HepG2 (cell line): Measurements from ENCODE around the gene PDZRN4. TPM values are rescaled to one million over a fixed set of nuclear protein-coding genes. Genes with fewer than 3 reads are reported as not detected.
A peak's percentile ranks its signal among the peaks of the same experiment; 100 is the strongest.

Source experiments
- ATAC-seq: fragments of 200-7000 bp; cut with Tn5 transposase; 3 replicates; pipeline ENCODE4 v1.9.1; 2020; ENCODE audit warnings: mild to moderate bottlenecking, moderate library complexity
- BruUV-seq: library from RNA; stranded (reverse); fragments of 400-500 nt; replicated peaks from 2 replicates; lab custom pipeline; 2021; lab: Mats Ljungman, UMichigan
- CTCF ChIA-PET: fragments of 300-600 bp; formaldehyde crosslinking; extraction: SDS; loops from one replicate; lab custom pipeline; 2021; ENCODE audit warnings: low total read pairs, inconsistent platforms, low intra/inter-chr PET ratio; lab: Yijun Ruan, JAX
- POLR2A ChIA-PET: fragments of 350-600 bp; sonication (Branson Sonifier 250); formaldehyde crosslinking; loops from one replicate; lab custom pipeline; 2020; ENCODE audit warnings: antibody characterized with exemption, inconsistent platforms; lab: Yijun Ruan, JAX
- DNase-seq: peaks from one replicate; pipeline ENCODE4 v3.0.0-alpha.2; 2015; ENCODE audit warnings: low spot score
- FAIRE-seq: peaks from 3 replicates; lab custom pipeline; 2011; peaks lifted over from hg19 to GRCh38; lab: Jason Lieb, UNC
- H2AFZ ChIP-seq: one replicate; pipeline ENCODE4 v1.6.1; 2011; ENCODE audit warnings: low read length, inconsistent platforms
- H3K27ac ChIP-seq: fragments of 300-600 bp; 3 replicates; pipeline ENCODE4 v1.8.0; 2011; ENCODE audit warnings: mixed run types, mild to moderate bottlenecking, mixed read lengths, low read length, inconsistent platforms; ENCODE audit not compliant: insufficient read depth; ENCODE audit errors: extremely low read length
- H3K27me3 ChIP-seq, 2 experiments: fragments of 200-600 bp in 1 of 2; 2 replicates in 1 of 2; 3 replicates in 1 of 2; pipeline versions ENCODE4 v1.6.0 to v1.8.0; 2011; ENCODE audit warnings: low read length in 2 of 2, mild to moderate bottlenecking in 2 of 2, moderate library complexity in 2 of 2, inconsistent platforms in 1 of 2; ENCODE audit not compliant: insufficient read depth in 2 of 2, control insufficient read depth in 1 of 2
- H3K36me3 ChIP-seq, 2 experiments: fragments of 200-600 bp in 1 of 2; replicated peaks in 1 of 2; 2 replicates in 1 of 2; 3 replicates in 1 of 2; pipeline versions ENCODE4 v1.5.1 to v1.8.0; 2011; ENCODE audit warnings: low read length in 2 of 2, inconsistent platforms in 1 of 2; ENCODE audit not compliant: insufficient read depth in 2 of 2, control insufficient read depth in 1 of 2
- H3K4me1 ChIP-seq: 2 replicates; pipeline ENCODE4 v1.5.1; 2012; ENCODE audit warnings: low read length, inconsistent platforms; ENCODE audit not compliant: insufficient read depth
- H3K4me2 ChIP-seq: 2 replicates; pipeline ENCODE4 v1.6.0; 2011; ENCODE audit warnings: low read depth, low read length, inconsistent platforms
- H3K4me3 ChIP-seq, 3 experiments: fragments of 200-600 bp in 1 of 3; sonication (generic), shearing (Covaris generic) in 1 of 3; replicated peaks in 1 of 3; 2 replicates each; pipeline ENCODE4 v1.5.1; 2011 to 2016; ENCODE audit warnings: low read length in 3 of 3, inconsistent platforms in 2 of 3, low read depth in 2 of 3, mild to moderate bottlenecking in 2 of 3, control low read depth in 1 of 3, mixed read lengths in 1 of 3; ENCODE audit not compliant: insufficient read depth in 1 of 3
- H3K79me2 ChIP-seq: one replicate; pipeline ENCODE4 v1.6.1; 2011; ENCODE audit warnings: low read length, inconsistent platforms; ENCODE audit not compliant: insufficient read depth
- H3K9ac ChIP-seq: 2 replicates; pipeline ENCODE4 v1.6.0; 2011; ENCODE audit warnings: mild to moderate bottlenecking, low read depth, low read length, inconsistent platforms; ENCODE audit not compliant: insufficient read depth
- H3K9me3 ChIP-seq: 2 replicates; pipeline ENCODE4 v1.5.1; 2012; ENCODE audit warnings: mild to moderate bottlenecking, low read length
- H4K20me1 ChIP-seq: 2 replicates; pipeline ENCODE4 v1.6.0; 2011; ENCODE audit warnings: inconsistent platforms, mild to moderate bottlenecking, low read length, moderate library complexity; ENCODE audit not compliant: insufficient read depth
- CTCF ChIP-seq: sonication (generic); formaldehyde crosslinking; IDR thresholded peaks from 2 replicates; pipeline ENCODE4 v1.5.0; 2020; ENCODE audit warnings: mild to moderate bottlenecking, missing genetic modification reagents, moderate library complexity
- MTA3 ChIP-seq: sonication (generic); formaldehyde crosslinking; IDR thresholded peaks from 2 replicates; pipeline ENCODE4 v1.4.0; 2020; ENCODE audit warnings: missing genetic modification reagents
- MTF1 ChIP-seq: sonication (generic); formaldehyde crosslinking; IDR thresholded peaks from 2 replicates; pipeline ENCODE4 v1.5.0; 2020; ENCODE audit warnings: missing genetic modification reagents
- MXD4 ChIP-seq: IDR thresholded peaks from 2 replicates; pipeline ENCODE4 v1.6.1; 2016; ENCODE audit warnings: mild to moderate bottlenecking, missing biosample characterization, missing genetic modification reagents
- PRMT3 ChIP-seq: sonication (generic); formaldehyde crosslinking; IDR thresholded peaks from 2 replicates; pipeline ENCODE4 v1.8.1; 2022; ENCODE audit warnings: low read depth, mild to moderate bottlenecking, moderate library complexity, missing genetic modification reagents, borderline replicate concordance
- ZNF574 ChIP-seq: sonication (generic); formaldehyde crosslinking; IDR thresholded peaks from 2 replicates; pipeline ENCODE4 v1.4.0; 2020; ENCODE audit warnings: missing genetic modification reagents
- WGBS: methylation state at CpG from one replicate; pipeline ENCODE4 v1.1.6; 2017; ENCODE audit warnings: low lambda C conversion rate; 5-methylcytosine and 5-hydroxymethylcytosine counted together
- in situ Hi-C: cut with HindIII; loops from 2 replicates; pipeline ENCODE4 v1.10.0; 2017; ENCODE audit warnings: low pct_unique_long_range_greater_than_20kb; ENCODE audit not compliant: extremely low pct_ligation_motif_present
- intact Hi-C: fragments of 100-400 bp; cut with micrococcal nuclease; formaldehyde crosslinking; loops from one replicate; pipeline ENCODE4 v1.10.0; 2022; ENCODE audit not compliant: unreplicated experiment
- polyA plus RNA-seq, 8 experiments: library from polyadenylated mRNA; depleted of rRNA in 3 of 8; stranded (reverse) in 7 of 8; unstranded in 1 of 8; fragments of >200 nt; fragmentation: Illumina TruSeq in 4 of 8; extraction: Trizol in 4 of 8; gene quantifications; 2 replicates each; pipeline versions ENCODE4 v1.2.1 to v1.2.3, GENCODE V29; 2011 to 2016; ENCODE audit warnings: low read depth in 4 of 8, missing spikeins in 1 of 8, mixed read lengths in 1 of 8; ENCODE audit not compliant: insufficient read depth in 1 of 8
- total RNA-seq, 5 experiments: library from RNA; depleted of rRNA; stranded (reverse); fragments of >200 nt; fragmentation: Illumina TruSeq; extraction: Trizol; gene quantifications; 2 replicates each; pipeline ENCODE4 v1.2.3, GENCODE V29; 2016; ENCODE audit warnings: low read depth in 1 of 5

Gene PDZRN4
- total and polyA plus RNA-seq, 2 of the 13 experiments (the other 11 are each of a cell fraction or from before 2014, with no cell fraction given) = not detected

- no peaks in the 10 kb centered on the region for H3K4me1 ChIP-seq
- H3K9ac ChIP-seq = no peak overlapping the region
- WGBS = 1% methylated on average over 4 of the region's 4 CpGs
- H3K27ac ChIP-seq = no peak overlapping the region
- H3K4me2 ChIP-seq = no peak overlapping the region
- FAIRE-seq (no peak), DNase-seq (no peak), ATAC-seq (peak; percentile 39; the same call in 1 of the 3 replicates)
- no peaks in the 10 kb centered on the region for H3K79me2 ChIP-seq
- H2AFZ ChIP-seq = no peak overlapping the region
- CTCF ChIA-PET = no interaction called here
- POLR2A ChIA-PET = no interaction called here
- no peaks in the 10 kb centered on the region for H4K20me1 ChIP-seq
- no TSS peak for BruUV-seq
- no peak for TF ChIP-seq MTA3
- TF ChIP-seq MXD4 (CRISPR knock-in tag) = no peak
- TF ChIP-seq CTCF = peak; percentile 32; the same call in 1 of the 2 replicates
- TF ChIP-seq MTF1 = no peak
- no peak for TF ChIP-seq PRMT3 (CRISPR knock-in tag)
- TF ChIP-seq ZNF574 (CRISPR knock-in tag) = peak; percentile 53
- no peaks in the 10 kb centered on the region for H3K27me3 ChIP-seq
- in situ Hi-C loops (no loop called here), intact Hi-C loops (no loop called here)
- H3K4me3 ChIP-seq = no peak overlapping the region
- no peaks in the 10 kb centered on the region for H3K36me3 ChIP-seq
- peaks cover 10% of the 10 kb centered on the region; the same call in 1 of the 2 replicates for H3K9me3 ChIP-seq
Measured at GRCh38 chr12:41367726-41368405, 179.7 kb downstream of the PDZRN4 start.
